Lung (tissue), 12 donors: Measurements from ENCODE around the gene DMBT1. TPM values are rescaled to one million over a fixed set of nuclear protein-coding genes. Genes with fewer than 3 reads are reported as not detected.

Experiments
- ATAC-seq: fragments of 200-7000 bp; cut with Tn5 transposase; one replicate; pipeline ENCODE4 v1.9.1; 2020; ENCODE audit warnings: moderate number of reproducible peaks; ENCODE audit not compliant: insufficient read depth, low FRiP score
- DNase-seq, 3 donors: peaks; one replicate each; pipeline ENCODE4 v3.0.0-alpha.2; 2013 to 2017
- H3K27ac ChIP-seq, 2 donors: one replicate each; pipeline ENCODE4 v1.5.1; 2013; ENCODE audit warnings: mild to moderate bottlenecking in 2 of 2, moderate library complexity in 2 of 2, control low read depth in 1 of 2, inconsistent platforms in 1 of 2, low read depth in 1 of 2, low read length in 1 of 2
- H3K27me3 ChIP-seq, 3 donors: one replicate each; pipeline ENCODE4 v1.5.1; 2013; ENCODE audit warnings: low read length in 2 of 3; ENCODE audit not compliant: control insufficient read depth in 3 of 3, insufficient read depth in 3 of 3
- H3K36me3 ChIP-seq, 4 donors: one replicate each; pipeline ENCODE4 v1.5.1; 2013; ENCODE audit warnings: low read length in 4 of 4, mild to moderate bottlenecking in 1 of 4, moderate library complexity in 1 of 4; ENCODE audit not compliant: control insufficient read depth in 4 of 4, insufficient read depth in 4 of 4
- H3K4me1 ChIP-seq, 5 donors: one replicate each; pipeline ENCODE4 v1.5.1; 2013; ENCODE audit warnings: low read length in 5 of 5, mild to moderate bottlenecking in 2 of 5, moderate library complexity in 1 of 5; ENCODE audit not compliant: control insufficient read depth in 5 of 5, insufficient read depth in 5 of 5
- H3K4me3 ChIP-seq: one replicate; pipeline ENCODE4 v1.5.1; 2013; ENCODE audit warnings: mild to moderate bottlenecking, control low read depth, moderate library complexity
- H3K9ac ChIP-seq, 2 donors: one replicate each; pipeline ENCODE4 v1.5.1; 2013; ENCODE audit warnings: low read length in 2 of 2, control low read depth in 1 of 2; ENCODE audit not compliant: insufficient read depth in 1 of 2
- H3K9me3 ChIP-seq, 4 donors: one replicate each; pipeline ENCODE4 v1.5.1; 2013; ENCODE audit warnings: low read length in 3 of 4, mild to moderate bottlenecking in 1 of 4, moderate library complexity in 1 of 4; ENCODE audit not compliant: control insufficient read depth in 4 of 4, insufficient read depth in 3 of 4
- WGBS, 2 donors: extraction: QIAGEN DNeasy Blood & Tissue Kit; methylation state at CpG; one replicate each; pipeline ENCODE4 v1.1.7; 2013; 5-methylcytosine and 5-hydroxymethylcytosine counted together
- polyA plus RNA-seq, 2 donors: library from polyadenylated mRNA; stranded (reverse); fragments of 200-250 nt; gene quantifications; one replicate each; pipeline ENCODE4 v1.2.1, GENCODE V29; 2013
- total RNA-seq, 2 donors: library from RNA; depleted of rRNA in 1 of 2; stranded (reverse); fragments of >200 nt in 1 of 2; gene quantifications; one replicate each; pipeline ENCODE4 v1.2.1, GENCODE V29; 2014 to 2021
- TF ChIP-seq, protein P1 (sequence below): IDR thresholded peaks from 2 replicates; pipeline ENCODE4 v1.5.1; 2012; ENCODE audit warnings: mild to moderate bottlenecking; ENCODE audit errors: control extremely low read depth, extremely low read depth
- donor health status: control.
- donor health status: control.
- donor health status: Bipolar disorder and iron deficiency.
- donor health status: healthy.
- donor health status: DM: yes; HTN: yes; CAD: no.

The DMBT1 gene
- total and polyA plus RNA-seq, 4 donors = 21.1 to 337 (median 111) TPM

DNA sequence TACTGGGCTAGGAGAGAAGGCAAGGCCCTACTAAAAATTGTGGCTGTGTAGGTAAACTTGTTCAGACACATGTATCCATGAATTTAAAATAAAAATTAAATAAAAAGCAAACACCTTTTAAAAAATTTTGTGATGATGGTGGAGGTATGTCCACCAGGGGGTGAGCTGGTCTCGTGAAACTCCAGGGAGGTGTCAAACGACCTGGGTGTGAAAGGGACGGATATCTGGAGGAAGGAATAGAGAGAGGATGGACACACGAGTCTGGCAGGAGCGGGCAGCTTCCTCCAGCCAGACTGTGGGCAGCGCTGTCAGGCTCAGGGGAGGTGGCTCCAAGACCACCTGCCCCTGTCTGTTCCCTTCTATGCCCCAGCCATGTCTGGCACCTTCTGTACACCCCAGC lies 34.8 kb upstream of the DMBT1 start:
- DNase-seq = no peak
- H3K9ac ChIP-seq = no peak overlapping the region
- H3K4me3 ChIP-seq = no peak overlapping the region
- H3K4me1 ChIP-seq = peaks cover 0 to 5% (median 0%) of the 10 kb centered on the region in 5 donors
- H3K36me3 ChIP-seq = no peaks in the 10 kb centered on the region
- ATAC-seq = peak; percentile 44
- peaks cover 0 to 3% (median 0%) of the 10 kb centered on the region in 3 donors for H3K27me3 ChIP-seq
- WGBS, 2 donors = 20 to 21% methylated on average over 6 of the region's 6 CpGs
- TF ChIP-seq, protein P1, sequence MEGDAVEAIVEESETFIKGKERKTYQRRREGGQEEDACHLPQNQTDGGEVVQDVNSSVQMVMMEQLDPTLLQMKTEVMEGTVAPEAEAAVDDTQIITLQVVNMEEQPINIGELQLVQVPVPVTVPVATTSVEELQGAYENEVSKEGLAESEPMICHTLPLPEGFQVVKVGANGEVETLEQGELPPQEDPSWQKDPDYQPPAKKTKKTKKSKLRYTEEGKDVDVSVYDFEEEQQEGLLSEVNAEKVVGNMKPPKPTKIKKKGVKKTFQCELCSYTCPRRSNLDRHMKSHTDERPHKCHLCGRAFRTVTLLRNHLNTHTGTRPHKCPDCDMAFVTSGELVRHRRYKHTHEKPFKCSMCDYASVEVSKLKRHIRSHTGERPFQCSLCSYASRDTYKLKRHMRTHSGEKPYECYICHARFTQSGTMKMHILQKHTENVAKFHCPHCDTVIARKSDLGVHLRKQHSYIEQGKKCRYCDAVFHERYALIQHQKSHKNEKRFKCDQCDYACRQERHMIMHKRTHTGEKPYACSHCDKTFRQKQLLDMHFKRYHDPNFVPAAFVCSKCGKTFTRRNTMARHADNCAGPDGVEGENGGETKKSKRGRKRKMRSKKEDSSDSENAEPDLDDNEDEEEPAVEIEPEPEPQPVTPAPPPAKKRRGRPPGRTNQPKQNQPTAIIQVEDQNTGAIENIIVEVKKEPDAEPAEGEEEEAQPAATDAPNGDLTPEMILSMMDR = no peak
- no peak overlapping the region for H3K27ac ChIP-seq
- no peaks in the 10 kb centered on the region for H3K9me3 ChIP-seq

DNA sequence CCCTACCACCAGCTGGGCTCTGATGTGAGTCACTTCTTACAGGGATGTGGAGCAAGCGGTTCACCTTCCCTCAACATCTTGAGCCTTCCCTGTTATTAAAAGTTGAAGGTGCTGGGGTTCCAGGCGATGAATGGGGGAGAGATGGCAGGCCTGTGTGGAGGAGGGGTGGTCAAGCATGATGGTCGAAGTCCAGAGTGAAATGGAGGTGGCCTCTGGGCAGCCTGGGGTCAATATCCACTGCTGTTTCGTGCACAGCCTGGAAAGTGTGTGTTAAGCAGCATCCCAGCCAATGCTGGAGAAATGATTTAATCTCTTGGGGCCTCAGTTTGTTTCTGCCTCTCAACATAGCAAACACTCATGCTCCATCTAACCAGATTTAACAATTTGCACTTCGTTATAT lies 33.7 kb upstream of the DMBT1 start:
- Histone ChIP-seq H3K27me3 (peaks cover 0 to 3% (median 0%) of the 10 kb centered on the region in 3 donors), H3K4me3 (no peak overlapping the region), H3K27ac (no peak overlapping the region), H3K36me3 (no peaks in the 10 kb centered on the region), H3K9me3 (no peaks in the 10 kb centered on the region), H3K9ac (no peak overlapping the region), H3K4me1 (peaks cover 0 to 5% (median 0%) of the 10 kb centered on the region in 5 donors)
- WGBS, 2 donors = 71 to 76% methylated on average over 5 of the region's 5 CpGs
- no peak for ATAC-seq
- TF ChIP-seq, protein P1 = no peak
- no peak for DNase-seq

DNA sequence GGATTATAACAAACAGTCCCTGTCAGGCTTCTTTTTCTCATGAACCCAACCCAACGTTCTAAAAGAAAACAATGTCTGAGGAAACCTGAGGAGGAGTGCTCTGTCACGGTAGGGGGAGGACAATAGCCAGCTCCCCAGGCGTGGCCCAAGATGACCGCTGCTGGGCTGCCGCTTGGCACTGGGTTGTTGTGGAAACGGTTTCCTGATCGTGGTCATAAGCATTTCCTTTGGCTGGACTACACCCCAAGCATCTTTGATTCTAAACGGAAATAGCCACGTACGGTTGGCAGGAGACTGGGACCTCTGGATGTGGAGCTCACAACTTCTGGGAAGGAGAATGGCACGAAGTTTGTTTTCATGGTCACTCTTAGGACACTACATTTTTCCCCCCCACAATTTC lies 30.4 kb upstream of the DMBT1 start:
- no peaks in the 10 kb centered on the region for H3K27me3 ChIP-seq
- DNase-seq (peak in 1 of 3 donors; percentile 34), ATAC-seq (peak; percentile 14)
- 24 to 48% methylated on average over 11 of the region's 11 CpGs for WGBS, 2 donors
- TF ChIP-seq, protein P1 = no peak
- peaks cover 0 to 5% (median 0%) of the 10 kb centered on the region in 5 donors for H3K4me1 ChIP-seq
- H3K27ac ChIP-seq = no peak overlapping the region
- no peak overlapping the region for H3K9ac ChIP-seq
- H3K4me3 ChIP-seq = no peak overlapping the region
- no peaks in the 10 kb centered on the region for H3K9me3 ChIP-seq
- H3K36me3 ChIP-seq = no peaks in the 10 kb centered on the region

DNA sequence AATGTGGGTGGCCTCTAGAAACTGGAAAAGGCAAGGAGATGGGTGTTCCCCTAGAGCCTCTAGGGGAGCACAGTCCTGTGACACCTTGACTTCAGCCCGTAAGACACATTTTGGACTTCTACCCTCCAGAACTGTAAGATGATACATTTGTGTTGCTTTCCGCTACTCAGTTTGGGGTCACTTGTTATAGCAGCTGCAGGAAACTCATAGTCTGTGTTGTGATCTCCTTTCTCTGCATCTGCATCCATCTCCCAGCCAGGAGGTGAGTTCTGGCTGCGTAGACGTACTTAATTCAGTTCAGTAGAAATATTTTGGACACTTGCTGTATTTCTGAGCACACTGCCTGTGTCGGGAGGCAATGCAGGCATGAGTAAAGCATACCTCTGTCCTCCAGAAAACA lies 29.3 kb upstream of the DMBT1 start:
- no peak overlapping the region for H3K27ac ChIP-seq
- H3K9ac ChIP-seq = no peak overlapping the region
- ATAC-seq (no peak), DNase-seq (no peak)
- H3K27me3 ChIP-seq = no peaks in the 10 kb centered on the region
- 92% methylated on average over 5 of the region's 5 CpGs for WGBS, 2 donors
- H3K9me3 ChIP-seq = no peaks in the 10 kb centered on the region
- H3K4me1 ChIP-seq = peaks cover 0 to 5% (median 0%) of the 10 kb centered on the region in 5 donors
- no peak overlapping the region for H3K4me3 ChIP-seq
- TF ChIP-seq, protein P1 = no peak
- H3K36me3 ChIP-seq = no peaks in the 10 kb centered on the region
